CD4-positive, alpha-beta T cell treated with Interleukin-12 subunit alpha and Interleukin-12 subunit beta, for 1 hour (primary cell): ENCODE data around the gene TNFRSF6B.

Experiments
- DNase-seq: peaks from one replicate; pipeline ENCODE4 v3.0.0-alpha.2; 2020

TNFRSF6B gene

DNA sequence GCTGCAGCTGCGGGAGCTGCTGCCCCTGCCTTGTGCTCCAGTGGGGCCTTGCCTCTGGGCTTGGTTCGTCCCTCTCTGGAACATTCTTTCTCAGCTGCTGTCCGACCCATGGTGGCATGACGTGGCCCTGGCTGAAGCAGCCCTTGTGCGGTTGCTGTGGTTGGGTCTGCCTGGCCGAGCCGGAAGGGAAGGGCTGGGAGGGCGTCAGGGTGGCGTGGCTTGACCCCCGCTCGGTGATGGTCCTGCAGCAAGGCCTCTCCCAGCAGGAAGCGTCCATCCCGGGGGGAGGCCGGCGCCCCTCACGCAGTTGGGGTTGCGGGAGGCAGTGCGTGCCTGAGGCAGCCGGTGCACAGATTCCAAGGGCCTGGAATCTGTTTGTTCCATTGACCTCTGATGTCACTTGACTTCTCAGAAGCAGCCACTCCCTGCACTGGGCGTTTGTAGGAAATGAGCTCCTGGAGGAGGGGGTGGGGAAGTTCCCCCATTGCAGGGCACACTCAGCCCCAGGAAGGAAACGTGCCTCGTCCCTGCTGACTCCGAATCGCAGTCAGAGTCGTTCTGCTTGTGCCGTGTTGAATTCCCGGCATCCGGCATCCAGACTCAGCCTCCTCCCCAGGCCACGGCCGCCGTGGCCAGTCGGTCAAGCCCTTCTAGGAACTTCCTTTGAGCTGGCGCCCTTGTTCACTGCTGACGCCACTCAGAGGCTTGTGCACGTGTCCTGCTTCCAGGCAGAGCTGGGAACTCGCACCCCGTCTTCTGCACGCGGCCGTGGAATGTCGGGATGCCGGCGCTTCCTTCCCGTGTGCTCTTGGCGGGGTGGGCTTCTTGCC, 9.7 kb upstream of the TNFRSF6B start:
- DNase-seq, result peak; percentile 37

DNA sequence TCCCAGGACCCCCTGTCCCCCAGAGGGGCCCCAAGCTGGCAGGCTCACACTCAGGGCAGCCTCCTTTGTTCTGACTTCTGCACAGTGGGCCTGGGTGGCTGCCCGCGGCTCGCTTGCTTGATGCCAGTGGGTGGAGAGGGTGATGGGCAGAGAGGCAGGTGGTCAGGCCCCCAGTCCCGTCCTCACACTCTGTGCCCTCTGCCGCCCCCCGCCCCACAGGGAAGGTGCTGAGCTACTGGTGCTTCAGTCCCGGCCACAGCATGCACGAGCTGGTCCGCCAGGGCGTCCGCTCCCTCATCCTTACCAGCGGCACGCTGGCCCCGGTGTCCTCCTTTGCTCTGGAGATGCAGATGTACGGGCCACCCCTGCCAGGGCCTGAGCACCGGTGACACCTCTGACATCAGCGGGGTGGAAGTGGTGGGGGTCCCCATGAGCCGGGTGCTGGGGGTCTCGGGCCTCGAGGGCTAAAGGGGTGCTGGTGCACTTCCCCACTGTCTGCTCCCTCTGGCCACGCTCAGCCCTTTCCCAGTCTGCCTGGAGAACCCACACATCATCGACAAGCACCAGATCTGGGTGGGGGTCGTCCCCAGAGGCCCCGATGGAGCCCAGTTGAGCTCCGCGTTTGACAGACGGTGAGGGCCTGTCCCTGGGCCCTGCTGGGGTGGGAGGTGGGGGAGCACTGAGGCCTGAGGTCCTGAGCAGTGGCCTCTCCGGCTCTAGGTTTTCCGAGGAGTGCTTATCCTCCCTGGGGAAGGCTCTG, 8.9 kb upstream of the TNFRSF6B start:
- no peak for DNase-seq

DNA sequence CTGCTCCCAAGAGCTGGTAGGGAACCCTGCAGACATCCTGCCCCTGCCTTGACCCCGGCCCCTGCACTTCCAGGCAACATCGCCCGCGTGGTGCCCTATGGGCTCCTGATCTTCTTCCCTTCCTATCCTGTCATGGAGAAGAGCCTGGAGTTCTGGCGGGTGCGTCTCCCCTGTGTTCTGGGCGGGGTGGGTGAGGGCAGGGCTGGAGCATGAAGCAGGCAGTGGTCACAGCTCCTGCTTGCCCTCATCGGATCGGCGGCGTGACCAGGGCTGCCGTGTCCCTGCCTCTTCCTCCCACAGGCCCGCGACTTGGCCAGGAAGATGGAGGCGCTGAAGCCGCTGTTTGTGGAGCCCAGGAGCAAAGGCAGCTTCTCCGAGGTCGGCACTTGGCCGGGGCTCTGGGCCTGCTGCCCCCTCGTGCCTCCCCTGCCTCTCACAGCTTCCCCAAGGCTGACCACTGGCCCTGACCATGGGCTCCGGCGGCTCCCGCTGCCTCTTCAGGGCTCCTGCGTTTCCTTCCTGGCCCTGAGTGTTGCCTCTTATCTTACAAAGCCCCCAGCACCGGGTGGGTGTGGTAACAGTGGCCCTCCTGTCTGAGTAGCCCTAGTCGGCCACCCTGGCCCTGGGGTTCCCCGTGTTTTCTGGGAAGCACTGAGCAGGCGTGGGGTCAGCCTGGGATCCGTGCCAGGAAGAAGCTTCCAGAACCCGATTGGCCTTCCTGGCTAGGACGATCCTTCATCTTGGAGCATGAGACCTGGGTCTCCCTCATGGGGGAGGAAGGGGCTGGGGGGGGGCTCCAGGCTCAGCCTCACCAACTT, 8.0 kb upstream of the TNFRSF6B start:
- DNase-seq, result no peak

DNA sequence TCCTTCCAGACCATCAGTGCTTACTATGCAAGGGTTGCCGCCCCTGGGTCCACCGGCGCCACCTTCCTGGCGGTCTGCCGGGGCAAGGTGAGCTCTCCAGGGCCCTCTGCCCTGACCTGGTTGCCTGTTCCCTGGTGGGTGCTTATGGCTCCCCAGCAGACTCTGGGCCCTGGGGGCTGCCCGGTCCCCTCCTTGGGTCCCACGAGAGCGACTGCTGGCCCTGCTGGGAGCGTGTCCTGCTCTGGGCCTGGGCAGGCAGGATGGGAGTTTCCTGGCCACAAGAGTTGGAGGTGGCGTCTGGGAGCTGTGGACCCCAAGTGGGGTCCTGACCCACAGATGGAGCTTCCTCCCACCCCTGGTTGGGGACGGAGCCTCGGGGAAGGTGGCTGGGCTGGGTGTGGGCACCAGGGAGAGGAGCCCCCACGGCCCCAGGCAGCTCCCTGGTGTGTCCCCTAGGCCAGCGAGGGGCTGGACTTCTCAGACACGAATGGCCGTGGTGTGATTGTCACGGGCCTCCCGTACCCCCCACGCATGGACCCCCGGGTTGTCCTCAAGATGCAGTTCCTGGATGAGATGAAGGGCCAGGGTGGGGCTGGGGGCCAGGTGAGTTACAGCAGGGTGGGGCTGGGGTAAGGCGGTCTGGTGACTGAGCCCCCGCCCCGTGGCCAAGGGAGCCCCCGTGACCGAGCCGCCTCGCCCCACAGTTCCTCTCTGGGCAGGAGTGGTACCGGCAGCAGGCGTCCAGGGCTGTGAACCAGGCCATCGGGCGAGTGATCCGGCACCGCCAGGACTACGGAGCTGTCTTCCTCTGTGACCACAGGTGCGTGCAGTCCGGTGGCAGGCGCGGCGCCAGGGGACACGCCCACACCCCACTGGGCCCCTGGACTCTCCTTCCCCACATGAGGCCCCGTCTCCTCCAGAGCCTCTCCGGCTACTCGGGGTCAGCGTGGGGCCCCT, 7.1 kb upstream of the TNFRSF6B start:
- no peak for DNase-seq

DNA sequence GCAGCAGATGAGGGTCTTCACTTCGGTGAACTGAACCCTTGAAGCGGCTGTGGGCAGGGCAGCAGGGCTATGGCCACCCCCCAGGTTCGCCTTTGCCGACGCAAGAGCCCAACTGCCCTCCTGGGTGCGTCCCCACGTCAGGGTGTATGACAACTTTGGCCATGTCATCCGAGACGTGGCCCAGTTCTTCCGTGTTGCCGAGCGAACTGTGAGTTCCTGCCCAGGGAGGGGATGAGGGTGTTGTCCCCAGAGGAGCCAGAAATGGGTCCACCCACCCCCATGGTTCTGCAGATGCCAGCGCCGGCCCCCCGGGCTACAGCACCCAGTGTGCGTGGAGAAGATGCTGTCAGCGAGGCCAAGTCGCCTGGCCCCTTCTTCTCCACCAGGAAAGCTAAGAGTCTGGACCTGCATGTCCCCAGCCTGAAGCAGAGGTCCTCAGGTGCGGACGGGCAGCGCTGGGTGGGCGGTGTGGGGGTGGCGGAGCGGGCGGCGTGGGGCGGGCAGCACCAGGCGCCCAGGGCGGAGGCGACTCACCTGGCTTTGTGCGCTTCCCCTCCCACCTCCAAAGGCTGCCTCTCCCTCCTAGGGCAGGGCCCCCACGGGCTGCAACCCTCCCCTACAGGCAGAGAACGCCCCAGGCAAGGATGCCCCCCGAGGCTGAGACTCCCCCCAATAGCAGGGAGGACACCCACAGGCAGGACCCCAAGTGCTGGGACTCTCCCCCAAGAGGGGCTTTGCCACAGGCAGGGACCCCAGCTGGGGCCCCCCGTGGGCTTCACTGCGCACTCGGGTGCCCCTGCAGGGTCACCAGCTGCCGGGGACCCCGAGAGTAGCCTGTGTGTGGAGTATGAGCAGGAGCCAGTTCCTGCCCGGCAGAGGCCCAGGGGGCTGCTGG, 6.2 kb upstream of the TNFRSF6B start:
- no peak for DNase-seq

DNA sequence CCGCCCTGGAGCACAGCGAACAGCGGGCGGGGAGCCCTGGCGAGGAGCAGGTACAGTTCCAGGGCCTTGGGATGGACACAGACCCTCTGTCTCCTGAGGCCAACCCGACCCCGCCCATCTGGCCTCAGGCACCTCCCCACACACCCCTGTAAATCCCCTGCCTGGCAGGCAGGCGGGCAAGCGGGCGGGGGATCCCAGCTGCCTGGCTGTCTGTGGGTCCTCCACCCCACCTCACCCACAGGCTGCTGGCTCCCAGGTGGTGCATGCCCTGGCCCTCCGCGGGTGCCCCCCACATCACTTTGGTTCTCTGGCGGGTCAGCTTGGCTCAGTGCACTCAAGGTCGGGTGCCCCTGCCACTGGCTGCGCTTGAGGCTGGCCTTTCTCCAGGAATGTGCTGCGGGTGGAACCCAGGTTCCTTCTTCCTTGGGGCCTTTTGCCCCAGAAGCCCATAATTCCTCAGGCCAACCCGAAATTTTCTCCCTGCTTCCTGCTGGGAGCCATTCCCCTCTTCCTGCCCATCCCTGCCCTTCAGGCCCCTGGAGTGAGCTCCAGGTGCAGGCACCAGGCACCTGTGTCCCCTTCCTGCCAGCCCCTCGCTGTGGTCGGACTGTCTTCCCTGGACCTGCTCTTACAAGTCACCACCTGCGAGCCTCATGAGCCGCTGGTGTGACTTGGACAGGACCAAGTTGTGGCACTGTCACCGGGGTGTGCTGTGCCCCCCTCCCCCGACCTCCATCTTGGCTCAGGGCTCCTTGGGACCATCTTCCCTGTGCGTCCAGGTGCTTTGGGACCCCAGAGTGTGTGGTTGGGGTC, 5.3 kb upstream of the TNFRSF6B start:
- DNase-seq, result no peak

DNA sequence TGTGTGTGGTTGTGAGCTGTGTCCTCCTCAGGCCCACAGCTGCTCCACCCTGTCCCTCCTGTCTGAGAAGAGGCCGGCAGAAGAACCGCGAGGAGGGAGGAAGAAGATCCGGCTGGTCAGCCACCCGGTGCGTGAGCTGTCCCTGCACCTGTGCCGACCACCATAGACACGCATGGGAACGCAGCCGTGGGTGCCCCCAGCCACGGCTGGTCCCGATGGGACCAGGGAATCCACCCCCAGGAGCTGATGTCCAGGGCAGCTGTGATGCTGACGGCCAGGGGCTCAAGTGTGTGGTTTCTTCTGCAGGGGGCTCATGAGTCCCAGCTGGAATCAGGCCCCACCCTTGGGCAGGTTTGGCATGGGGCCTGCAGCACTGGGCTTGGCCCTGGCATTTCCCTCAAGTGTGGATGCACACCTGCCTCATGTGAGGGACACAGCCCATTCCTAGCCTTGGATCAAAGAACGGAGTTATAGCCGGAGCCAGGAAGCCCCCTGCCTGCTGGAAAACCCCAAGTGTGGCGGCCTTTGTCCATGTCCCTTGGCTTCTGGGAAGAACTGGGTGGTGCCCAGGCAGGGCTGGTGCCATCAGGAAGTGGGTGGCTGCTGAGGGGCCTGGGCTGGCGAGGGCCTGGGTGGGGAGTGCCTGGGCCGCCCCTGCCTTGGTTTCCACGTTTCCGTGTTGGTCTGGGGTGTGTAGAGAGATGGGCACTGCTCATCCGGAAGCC, 4.6 kb upstream of the TNFRSF6B start:
- DNase-seq, result no peak

DNA sequence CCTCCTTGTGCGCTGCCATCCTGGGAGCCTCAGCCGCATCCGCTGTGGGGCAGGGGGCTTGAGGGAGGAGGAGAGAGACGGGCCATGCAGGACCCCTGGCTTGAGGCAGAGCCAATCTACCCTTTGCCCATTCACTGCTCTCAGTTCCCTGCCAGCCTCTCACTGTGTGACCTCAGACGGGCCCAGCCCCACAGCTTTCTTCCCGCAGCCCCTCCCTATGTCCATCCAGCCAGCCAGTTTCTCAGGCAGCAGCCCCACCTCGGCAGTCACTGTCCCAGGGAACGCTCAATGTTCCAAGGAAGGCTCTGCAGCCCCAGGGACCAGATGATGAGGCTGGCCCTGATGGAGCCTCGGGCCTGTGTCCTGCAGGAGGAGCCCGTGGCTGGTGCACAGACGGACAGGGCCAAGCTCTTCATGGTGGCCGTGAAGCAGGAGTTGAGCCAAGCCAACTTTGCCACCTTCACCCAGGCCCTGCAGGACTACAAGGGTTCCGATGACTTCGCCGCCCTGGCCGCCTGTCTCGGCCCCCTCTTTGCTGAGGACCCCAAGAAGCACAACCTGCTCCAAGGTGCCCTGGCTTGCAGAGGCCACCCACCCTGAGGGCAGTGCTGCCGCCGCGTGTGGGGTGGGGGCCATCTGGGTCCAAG, 3.9 kb upstream of the TNFRSF6B start:
- DNase-seq, result no peak

DNA sequence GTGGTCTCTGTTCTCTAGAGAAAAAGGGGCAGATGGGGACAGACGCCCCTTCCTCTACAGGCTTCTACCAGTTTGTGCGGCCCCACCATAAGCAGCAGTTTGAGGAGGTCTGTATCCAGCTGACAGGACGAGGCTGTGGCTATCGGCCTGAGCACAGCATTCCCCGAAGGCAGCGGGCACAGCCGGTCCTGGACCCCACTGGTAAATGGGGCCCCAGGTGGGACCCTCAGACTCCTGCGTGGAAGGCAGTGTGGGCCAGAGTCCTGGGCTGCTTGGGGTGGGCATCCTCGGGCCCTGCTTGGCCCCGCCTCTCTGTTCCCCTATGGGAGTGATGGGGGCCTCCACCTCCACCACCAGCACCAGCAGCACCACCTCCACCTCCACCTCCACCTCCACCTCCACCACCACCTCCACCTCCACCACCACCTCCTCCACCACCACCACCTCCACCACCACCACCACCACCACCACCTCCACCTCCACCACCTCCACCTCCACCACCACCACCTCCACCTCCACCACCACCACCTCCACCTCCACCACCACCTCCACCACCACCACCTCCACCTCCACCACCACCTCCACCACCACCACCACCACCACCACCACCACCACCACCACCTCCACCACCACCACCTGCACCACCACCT, 3.2 kb upstream of the TNFRSF6B start:
- no peak for DNase-seq

DNA sequence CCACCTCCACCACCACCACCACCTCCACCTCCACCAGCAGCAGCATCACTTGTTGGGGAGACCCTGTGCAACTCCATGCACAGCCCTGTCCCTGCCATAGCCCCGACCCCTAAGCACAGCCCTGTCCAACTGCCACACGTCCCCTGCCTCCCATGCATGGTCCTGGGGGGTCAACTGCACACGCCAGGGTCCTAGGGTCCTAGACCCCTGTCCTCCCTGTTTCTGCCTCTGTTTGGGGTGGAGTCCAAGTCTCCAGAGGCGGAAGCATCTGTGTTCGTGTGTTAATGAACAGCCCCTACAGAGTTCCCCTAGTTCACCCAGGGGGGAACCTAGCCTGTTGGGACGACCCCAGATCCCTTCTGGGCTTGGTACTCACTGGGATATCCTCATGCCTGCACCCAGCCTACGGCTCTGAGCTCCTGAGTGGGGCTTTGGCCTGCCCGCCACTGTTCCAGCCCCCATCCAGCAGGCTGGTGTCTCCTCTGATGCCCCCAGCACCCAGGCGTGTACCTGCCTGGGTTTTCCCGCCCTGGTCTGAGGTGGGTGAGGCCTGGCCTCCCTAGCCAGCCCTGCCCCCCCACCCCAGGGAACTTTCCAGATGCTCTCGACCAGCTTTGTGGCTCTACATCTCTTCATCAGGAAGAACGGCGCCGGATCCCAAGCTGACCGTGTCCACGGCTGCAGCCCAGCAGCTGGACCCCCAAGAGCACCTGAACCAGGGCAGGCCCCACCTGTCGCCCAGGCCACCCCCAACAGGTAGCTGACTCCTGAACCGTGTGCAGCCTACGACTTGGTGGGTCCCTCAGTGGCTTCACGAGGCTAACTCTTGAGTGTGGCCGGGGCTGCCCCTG, 2.5 kb upstream of the TNFRSF6B start:
- no peak for DNase-seq

DNA sequence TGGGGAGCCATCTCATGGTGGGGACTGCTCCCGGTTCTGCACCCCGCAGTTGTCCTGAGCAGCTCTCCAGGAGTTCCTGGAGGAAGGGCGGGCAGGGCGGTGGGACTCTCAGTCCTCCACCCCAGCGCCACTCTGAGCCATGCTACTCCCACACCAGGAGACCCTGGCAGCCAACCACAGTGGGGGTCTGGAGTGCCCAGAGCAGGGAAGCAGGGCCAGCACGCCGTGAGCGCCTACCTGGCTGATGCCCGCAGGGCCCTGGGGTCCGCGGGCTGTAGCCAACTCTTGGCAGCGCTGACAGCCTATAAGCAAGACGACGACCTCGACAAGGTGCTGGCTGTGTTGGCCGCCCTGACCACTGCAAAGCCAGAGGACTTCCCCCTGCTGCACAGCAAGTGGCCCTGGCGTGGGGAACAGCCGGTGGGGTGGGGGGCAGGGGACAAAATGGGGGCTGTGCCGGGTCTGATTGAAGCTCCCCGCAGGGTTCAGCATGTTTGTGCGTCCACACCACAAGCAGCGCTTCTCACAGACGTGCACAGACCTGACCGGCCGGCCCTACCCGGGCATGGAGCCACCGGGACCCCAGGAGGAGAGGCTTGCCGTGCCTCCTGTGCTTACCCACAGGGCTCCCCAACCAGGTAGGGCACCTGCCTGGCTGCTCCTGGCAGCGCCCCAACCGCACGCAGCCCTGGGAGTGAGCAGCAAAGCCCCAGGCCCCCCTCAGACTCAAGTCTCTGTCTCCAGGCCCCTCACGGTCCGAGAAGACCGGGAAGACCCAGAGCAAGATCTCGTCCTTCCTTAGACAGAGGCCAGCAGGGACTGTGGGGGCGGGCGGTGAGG, 1.6 kb upstream of the TNFRSF6B start:
- no peak for DNase-seq

DNA sequence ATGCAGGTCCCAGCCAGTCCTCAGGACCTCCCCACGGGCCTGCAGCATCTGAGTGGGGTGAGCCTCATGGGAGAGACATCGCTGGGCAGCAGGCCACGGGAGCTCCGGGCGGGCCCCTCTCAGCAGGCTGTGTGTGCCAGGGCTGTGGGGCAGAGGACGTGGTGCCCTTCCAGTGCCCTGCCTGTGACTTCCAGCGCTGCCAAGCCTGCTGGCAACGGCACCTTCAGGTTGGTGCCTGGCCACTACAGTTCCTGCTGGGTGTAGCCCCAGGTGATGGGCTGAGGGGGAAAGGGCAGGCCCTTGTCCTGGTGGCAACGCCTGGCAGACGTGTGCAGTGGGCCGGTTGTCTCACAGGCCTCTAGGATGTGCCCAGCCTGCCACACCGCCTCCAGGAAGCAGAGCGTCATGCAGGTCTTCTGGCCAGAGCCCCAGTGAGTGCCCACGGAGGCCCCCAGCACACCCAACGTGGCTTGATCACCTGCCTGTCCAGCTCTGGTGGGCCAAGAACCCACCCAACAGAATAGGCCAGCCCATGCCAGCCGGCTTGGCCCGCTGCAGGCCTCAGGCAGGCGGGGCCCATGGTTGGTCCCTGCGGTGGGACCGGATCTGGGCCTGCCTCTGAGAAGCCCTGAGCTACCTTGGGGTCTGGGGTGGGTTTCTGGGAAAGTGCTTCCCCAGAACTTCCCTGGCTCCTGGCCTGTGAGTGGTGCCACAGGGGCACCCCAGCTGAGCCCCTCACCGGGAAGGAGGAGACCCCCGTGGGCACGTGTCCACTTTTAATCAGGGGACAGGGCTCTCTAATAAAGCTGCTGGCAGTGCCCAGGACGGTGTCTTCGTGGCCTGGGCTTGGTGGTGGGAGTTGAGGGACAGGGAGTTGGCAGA, 787 bp upstream of the TNFRSF6B start:
- DNase-seq, result no peak

DNA sequence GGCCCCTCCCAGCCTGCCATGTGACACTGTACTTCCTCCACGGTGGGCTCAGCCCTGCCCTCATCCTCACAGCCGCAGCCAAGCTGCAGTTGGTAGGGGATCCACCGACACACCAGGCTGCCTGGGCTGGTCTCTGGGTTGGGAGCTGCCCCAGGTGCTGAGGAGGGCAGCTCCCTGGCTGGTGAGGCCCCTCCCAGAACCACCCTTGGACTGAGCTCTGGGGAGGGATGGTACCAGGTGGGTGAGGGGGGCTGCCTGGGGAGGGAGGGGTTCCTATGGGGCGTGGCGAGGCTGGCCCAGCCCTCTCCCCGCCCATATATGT, 185 bp upstream of the TNFRSF6B start:
- DNase-seq, result peak; percentile 39

DNA sequence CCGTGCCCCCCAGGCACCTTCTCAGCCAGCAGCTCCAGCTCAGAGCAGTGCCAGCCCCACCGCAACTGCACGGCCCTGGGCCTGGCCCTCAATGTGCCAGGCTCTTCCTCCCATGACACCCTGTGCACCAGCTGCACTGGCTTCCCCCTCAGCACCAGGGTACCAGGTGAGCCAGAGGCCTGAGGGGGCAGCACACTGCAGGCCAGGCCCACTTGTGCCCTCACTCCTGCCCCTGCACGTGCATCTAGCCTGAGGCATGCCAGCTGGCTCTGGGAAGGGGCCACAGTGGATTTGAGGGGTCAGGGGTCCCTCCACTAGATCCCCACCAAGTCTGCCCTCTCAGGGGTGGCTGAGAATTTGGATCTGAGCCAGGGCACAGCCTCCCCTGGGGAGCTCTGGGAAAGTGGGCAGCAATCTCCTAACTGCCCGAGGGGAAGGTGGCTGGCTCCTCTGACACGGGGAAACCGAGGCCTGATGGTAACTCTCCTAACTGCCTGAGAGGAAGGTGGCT, 960 bp downstream of the TNFRSF6B start:
- no peak for DNase-seq

DNA sequence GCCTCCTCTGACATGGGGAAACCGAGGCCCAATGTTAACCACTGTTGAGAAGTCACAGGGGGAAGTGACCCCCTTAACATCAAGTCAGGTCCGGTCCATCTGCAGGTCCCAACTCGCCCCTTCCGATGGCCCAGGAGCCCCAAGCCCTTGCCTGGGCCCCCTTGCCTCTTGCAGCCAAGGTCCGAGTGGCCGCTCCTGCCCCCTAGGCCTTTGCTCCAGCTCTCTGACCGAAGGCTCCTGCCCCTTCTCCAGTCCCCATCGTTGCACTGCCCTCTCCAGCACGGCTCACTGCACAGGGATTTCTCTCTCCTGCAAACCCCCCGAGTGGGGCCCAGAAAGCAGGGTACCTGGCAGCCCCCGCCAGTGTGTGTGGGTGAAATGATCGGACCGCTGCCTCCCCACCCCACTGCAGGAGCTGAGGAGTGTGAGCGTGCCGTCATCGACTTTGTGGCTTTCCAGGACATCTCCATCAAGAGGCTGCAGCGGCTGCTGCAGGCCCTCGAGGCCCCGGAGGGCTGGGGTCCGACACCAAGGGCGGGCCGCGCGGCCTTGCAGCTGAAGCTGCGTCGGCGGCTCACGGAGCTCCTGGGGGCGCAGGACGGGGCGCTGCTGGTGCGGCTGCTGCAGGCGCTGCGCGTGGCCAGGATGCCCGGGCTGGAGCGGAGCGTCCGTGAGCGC, 1.6 kb downstream of the TNFRSF6B start:
- no peak for DNase-seq
